K562 (cell line): ENCODE measurements around the gene HLA-DMB. TPM values are rescaled to one million over a fixed set of nuclear protein-coding genes. Genes with fewer than 3 reads are reported as not detected.

Experiments
- CUX1 ChIP-seq: fragments of 200-800 bp; sonication (Bioruptor generic); IDR thresholded peaks from 2 replicates; pipeline ENCODE4 v1.6.1; 2016; ENCODE audit warnings: missing genetic modification characterization, missing compliant biosample characterization
- ERF ChIP-seq: fragments of 450-650 bp; formaldehyde crosslinking; IDR thresholded peaks from 2 replicates; pipeline ENCODE4 v1.4.0; 2020; ENCODE audit warnings: mild to moderate bottlenecking, mixed read lengths
- GATAD2B ChIP-seq: fragments of 450-650 bp; IDR thresholded peaks from 2 replicates; pipeline ENCODE4 v1.6.1; 2017; ENCODE audit warnings: mild to moderate bottlenecking, borderline replicate concordance
- HNRNPLL ChIP-seq: fragments of 200-400 bp; formaldehyde crosslinking; IDR thresholded peaks from 2 replicates; pipeline ENCODE4 v1.6.1; 2017; ENCODE audit warnings: low read length, low read depth, mild to moderate bottlenecking; ENCODE audit not compliant: poor library complexity, severe bottlenecking
- HOMEZ ChIP-seq: fragments of 250-450 bp; sonication (Bioruptor Pico); IDR thresholded peaks from 2 replicates; pipeline ENCODE4 v1.4.0; 2020; ENCODE audit warnings: mild to moderate bottlenecking, moderate library complexity
- MXI1 ChIP-seq: IDR thresholded peaks from 2 replicates; pipeline ENCODE4 v1.6.1; 2011; ENCODE audit warnings: low read depth, mild to moderate bottlenecking, improper control_type of control experiment, low read length
- NFRKB ChIP-seq: fragments of 450-650 bp; IDR thresholded peaks from 2 replicates; pipeline ENCODE4 v1.6.1; 2016; ENCODE audit warnings: low read depth
- NR2C2 ChIP-seq, 2 experiments: fragments of 200-800 bp in 1 of 2; sonication (Bioruptor generic) in 1 of 2; sonication (generic) in 1 of 2; formaldehyde crosslinking in 1 of 2; IDR thresholded peaks; 2 replicates each; pipeline versions ENCODE4 v1.6.1 to v1.8.0; 2016 to 2022; ENCODE audit warnings: mild to moderate bottlenecking in 1 of 2, missing compliant biosample characterization in 1 of 2, missing genetic modification characterization in 1 of 2, missing genetic modification reagents in 1 of 2
- PATZ1 ChIP-seq: fragments of 250-450 bp; sonication (Bioruptor Pico); IDR thresholded peaks from 2 replicates; pipeline ENCODE4 v1.5.0; 2020; ENCODE audit warnings: mild to moderate bottlenecking, borderline replicate concordance
- POLR2A ChIP-seq: fragments of 450-650 bp; conservative IDR thresholded peaks from 2 replicates; pipeline ENCODE4 v1.6.1; 2016
- POLR2AphosphoS5 ChIP-seq: IDR thresholded peaks from 2 replicates; pipeline ENCODE4 v1.6.1; 2011; ENCODE audit warnings: mild to moderate bottlenecking, low read depth, low read length, moderate library complexity; ENCODE audit not compliant: control insufficient read depth, insufficient read depth
- POLR2G ChIP-seq: fragments of 200-400 bp; formaldehyde crosslinking; IDR thresholded peaks from 2 replicates; pipeline ENCODE4 v1.6.1; 2017; ENCODE audit warnings: low read depth, mild to moderate bottlenecking, antibody characterized with exemption, low read length, moderate library complexity
- TAF15 ChIP-seq: fragments of 200-400 bp; formaldehyde crosslinking; IDR thresholded peaks from 2 replicates; pipeline ENCODE4 v1.6.1; 2017; ENCODE audit warnings: mild to moderate bottlenecking, low read depth, low read length, moderate library complexity
- TCF15 ChIP-seq: fragments of 250-450 bp; sonication (Bioruptor Pico); IDR thresholded peaks from 2 replicates; pipeline ENCODE4 v1.8.0; 2022; ENCODE audit warnings: moderate library complexity, mild to moderate bottlenecking, inconsistent platforms
- TCFL5 ChIP-seq: fragments of 250-450 bp; sonication (Bioruptor Pico); conservative IDR thresholded peaks from 2 replicates; pipeline ENCODE4 v1.6.1; 2021; ENCODE audit warnings: mild to moderate bottlenecking, moderate library complexity, matching md5 sums
- ZNF655 ChIP-seq: fragments of 250-450 bp; sonication (Bioruptor Pico); IDR thresholded peaks from 2 replicates; pipeline ENCODE4 v1.5.0; 2021
- polyA plus RNA-seq, 8 experiments: library from polyadenylated mRNA; depleted of rRNA in 4 of 8; stranded (reverse) in 5 of 8; unstranded in 3 of 8; fragments of >200 nt; fragmentation: Nextera tagmentation in 2 of 8; fragmentation: Illumina TruSeq in 1 of 8; extraction: Ambion mirVana in 2 of 8; extraction: Trizol in 1 of 8; gene quantifications; 2 replicates each; pipeline versions ENCODE4 v1.2.1 to v1.2.3, GENCODE V29; 2011 to 2014; ENCODE audit warnings: inconsistent platforms in 1 of 8, missing spikeins in 1 of 8
- total RNA-seq, 7 experiments: library from RNA; depleted of rRNA in 6 of 7; stranded (reverse); fragments of >200 nt in 6 of 7; fragmentation: Illumina TruSeq in 2 of 7; extraction: Trizol in 2 of 7; gene quantifications; 2 replicates each; pipeline versions ENCODE4 v1.2.1 to v1.2.3, GENCODE V29; 2011 to 2021; ENCODE audit warnings: low replicate concordance in 1 of 7

Gene HLA-DMB
- total and polyA plus RNA-seq, 9 of the 15 experiments (the other 6 are each of a cell fraction or from before 2014, with no cell fraction given) = 0.38 TPM; not detected in 8

GRCh38 chr6:32974541-32975308, 33.9 kb upstream of the HLA-DMB start (continued):
- no peak for TF ChIP-seq CUX1 (CRISPR knock-in tag)
- no peak for TF ChIP-seq TCFL5
- peak; percentile 22; the same call in 1 of the 2 replicates for TF ChIP-seq POLR2AphosphoS5
- TF ChIP-seq NR2C2 (CRISPR knock-in tag; IDR thresholded peaks at IDR 0.05) = no peak
- no peak for TF ChIP-seq NR2C2 (tag; IDR thresholded peaks at IDR 0.05)
- TF ChIP-seq TCF15 (CRISPR knock-in tag) = no peak
- no peak for TF ChIP-seq HOMEZ (CRISPR knock-in tag)
- no peak for TF ChIP-seq MXI1
- no peak for TF ChIP-seq NFRKB
- no peak for TF ChIP-seq ZNF655 (CRISPR knock-in tag)
- peak; percentile 44 for TF ChIP-seq POLR2A
- peak; percentile 5; the same call in 1 of the 2 replicates for TF ChIP-seq POLR2G
- TF ChIP-seq ERF (CRISPR knock-in tag) = no peak
- TF ChIP-seq PATZ1 (CRISPR knock-in tag) = no peak
- no peak for TF ChIP-seq HNRNPLL
- no peak for TF ChIP-seq GATAD2B
- TF ChIP-seq TAF15 = no peak
